Coronary artery (tissue), 2 donors: Measurements from ENCODE around the gene NFE2L1.
"Not testable (repeated sequence)": the region's sequence is repeated elsewhere in the genome, so short reads cannot be mapped to it uniquely, and the experiment has no call there.

ENCODE experiments used
- DNase-seq: peaks from one replicate; pipeline ENCODE4 v3.0.0-alpha.2; 2017; ENCODE audit warnings: low spot score
- H3K27ac ChIP-seq, 2 donors: fragments of 200-600 bp; sonication (generic); one replicate each; pipeline ENCODE4 v1.5.1; 2016 to 2019
- H3K4me3 ChIP-seq: fragments of 200-600 bp; sonication (generic); 2 replicates; pipeline ENCODE4 v1.5.1; 2016; ENCODE audit warnings: mild to moderate bottlenecking, moderate library complexity
- TF ChIP-seq, protein P1 (sequence below): fragments of 200-600 bp; sonication (generic); IDR thresholded peaks from one replicate; pipeline ENCODE4 v1.5.1; 2019; ENCODE audit warnings: antibody characterized with exemption

Gene NFE2L1, protein sequence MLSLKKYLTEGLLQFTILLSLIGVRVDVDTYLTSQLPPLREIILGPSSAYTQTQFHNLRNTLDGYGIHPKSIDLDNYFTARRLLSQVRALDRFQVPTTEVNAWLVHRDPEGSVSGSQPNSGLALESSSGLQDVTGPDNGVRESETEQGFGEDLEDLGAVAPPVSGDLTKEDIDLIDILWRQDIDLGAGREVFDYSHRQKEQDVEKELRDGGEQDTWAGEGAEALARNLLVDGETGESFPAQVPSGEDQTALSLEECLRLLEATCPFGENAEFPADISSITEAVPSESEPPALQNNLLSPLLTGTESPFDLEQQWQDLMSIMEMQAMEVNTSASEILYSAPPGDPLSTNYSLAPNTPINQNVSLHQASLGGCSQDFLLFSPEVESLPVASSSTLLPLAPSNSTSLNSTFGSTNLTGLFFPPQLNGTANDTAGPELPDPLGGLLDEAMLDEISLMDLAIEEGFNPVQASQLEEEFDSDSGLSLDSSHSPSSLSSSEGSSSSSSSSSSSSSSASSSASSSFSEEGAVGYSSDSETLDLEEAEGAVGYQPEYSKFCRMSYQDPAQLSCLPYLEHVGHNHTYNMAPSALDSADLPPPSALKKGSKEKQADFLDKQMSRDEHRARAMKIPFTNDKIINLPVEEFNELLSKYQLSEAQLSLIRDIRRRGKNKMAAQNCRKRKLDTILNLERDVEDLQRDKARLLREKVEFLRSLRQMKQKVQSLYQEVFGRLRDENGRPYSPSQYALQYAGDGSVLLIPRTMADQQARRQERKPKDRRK

DNA sequence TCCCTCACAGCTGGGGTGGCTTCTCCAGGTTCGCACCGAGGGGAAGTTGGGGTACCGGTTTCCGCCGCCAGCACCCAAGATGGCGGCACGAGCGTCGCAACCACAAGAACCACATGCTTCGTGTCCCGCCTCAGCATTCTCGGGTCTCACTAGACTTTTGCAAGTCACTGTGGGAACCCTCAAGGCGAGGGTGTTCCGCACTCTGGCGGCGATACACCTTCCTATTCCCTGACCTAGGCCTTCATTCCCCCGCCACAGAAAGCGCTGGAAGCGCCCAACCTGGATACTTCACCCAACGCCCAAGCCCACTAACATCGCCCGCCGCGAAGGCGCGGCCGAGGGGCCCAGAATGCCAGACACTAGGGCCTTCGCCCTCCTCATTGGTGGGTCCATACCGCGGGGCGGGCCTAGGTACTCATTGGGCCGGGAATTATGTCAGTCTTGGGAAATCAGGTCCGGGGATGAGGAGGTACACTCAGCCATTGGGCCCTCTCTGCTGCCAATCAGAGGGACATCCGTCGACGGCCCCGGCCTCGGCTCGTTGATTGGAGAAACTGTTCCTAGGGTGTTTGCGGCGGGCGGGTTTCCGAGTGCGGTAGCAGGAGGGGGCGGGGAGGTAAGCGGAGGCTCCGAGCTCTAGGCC, at the start of gene NFE2L1:
Gene NFE2L1, plus strand, starts transcription at position 619 of the 643 bp plus-strand sequence. CDS start 2,760 bp downstream, outside the sequence.
- peak; percentile 100 for DNase-seq
- TF ChIP-seq, protein P1, sequence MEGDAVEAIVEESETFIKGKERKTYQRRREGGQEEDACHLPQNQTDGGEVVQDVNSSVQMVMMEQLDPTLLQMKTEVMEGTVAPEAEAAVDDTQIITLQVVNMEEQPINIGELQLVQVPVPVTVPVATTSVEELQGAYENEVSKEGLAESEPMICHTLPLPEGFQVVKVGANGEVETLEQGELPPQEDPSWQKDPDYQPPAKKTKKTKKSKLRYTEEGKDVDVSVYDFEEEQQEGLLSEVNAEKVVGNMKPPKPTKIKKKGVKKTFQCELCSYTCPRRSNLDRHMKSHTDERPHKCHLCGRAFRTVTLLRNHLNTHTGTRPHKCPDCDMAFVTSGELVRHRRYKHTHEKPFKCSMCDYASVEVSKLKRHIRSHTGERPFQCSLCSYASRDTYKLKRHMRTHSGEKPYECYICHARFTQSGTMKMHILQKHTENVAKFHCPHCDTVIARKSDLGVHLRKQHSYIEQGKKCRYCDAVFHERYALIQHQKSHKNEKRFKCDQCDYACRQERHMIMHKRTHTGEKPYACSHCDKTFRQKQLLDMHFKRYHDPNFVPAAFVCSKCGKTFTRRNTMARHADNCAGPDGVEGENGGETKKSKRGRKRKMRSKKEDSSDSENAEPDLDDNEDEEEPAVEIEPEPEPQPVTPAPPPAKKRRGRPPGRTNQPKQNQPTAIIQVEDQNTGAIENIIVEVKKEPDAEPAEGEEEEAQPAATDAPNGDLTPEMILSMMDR: no peak
- Histone ChIP-seq H3K4me3 (peak within 1 kb of the TSS; percentile 77), H3K27ac (peak within 1 kb of the TSS; percentile 97)

DNA sequence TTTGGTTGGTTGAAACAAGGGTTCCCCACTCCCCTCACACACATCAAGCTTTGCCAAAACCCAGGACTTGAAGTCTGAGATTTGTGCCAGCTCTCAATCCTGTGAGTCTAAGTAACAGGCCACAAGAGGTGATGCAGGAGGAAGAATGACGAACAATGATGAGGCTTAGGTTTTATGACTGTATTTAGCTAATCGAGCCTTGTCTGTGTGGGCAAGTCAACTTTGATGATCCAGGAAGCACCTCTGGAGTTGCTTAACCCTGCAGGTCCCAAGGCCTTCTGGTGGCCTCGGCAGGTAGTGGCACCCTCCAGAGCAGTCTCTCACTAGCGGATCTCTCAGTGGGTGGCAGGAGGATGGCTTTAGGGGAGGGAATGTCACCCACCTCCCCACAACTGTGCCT, 48.6 kb upstream of the NFE2L1 start:
- TF ChIP-seq, protein P1: no peak
- Histone ChIP-seq H3K27ac (no peak overlapping the region), H3K4me3 (no peak overlapping the region)
- DNase-seq: no peak

DNA sequence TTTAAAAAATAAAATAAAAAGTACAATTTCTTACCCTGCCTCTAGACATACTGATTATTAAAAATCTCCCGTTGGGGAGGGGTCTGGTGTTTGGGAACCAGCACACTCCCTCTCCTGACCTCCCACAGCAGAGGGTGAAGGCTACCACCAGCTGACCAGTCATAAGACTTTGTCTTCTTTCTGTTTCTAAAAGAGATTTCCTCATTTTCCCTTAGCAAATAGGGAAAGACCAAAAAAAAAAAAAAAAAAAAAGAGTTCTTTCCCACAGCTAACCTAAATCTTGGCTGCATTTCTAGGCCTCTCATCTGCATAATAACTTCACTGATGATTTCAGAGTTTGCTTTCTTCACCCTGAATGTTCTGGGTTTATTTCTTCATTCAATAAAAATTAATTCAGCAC, 47.0 kb upstream of the NFE2L1 start:
- no peak overlapping the region for H3K4me3 ChIP-seq
- DNase-seq: no peak
- peak overlapping the region in 1 of 2 donors; percentile 83 for H3K27ac ChIP-seq
- TF ChIP-seq, protein P1: no peak

DNA sequence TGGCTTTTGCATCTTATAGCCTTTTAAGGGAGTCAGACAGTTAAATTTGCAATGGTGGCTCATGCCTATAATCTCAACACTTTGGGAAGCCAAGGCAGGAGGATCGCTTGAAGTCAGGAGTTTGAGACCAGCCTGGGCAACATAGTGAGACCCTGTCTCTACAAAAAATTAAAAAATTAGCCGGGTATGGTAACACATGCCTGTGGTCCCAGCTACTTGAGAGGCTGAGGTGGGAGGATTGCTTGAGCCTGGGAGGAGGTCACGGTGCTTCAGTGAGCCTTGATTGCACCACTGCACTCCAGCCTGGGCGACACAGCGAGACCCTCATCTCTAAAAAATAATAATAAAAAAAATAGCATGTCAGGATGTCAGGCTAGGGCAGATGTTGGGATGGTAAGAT, 46.5 kb upstream of the NFE2L1 start:
- not testable (repeated sequence) for DNase-seq, H3K4me3 ChIP-seq
- peak overlapping the region in 1 of 2 donors; percentile 83 for H3K27ac ChIP-seq

DNA sequence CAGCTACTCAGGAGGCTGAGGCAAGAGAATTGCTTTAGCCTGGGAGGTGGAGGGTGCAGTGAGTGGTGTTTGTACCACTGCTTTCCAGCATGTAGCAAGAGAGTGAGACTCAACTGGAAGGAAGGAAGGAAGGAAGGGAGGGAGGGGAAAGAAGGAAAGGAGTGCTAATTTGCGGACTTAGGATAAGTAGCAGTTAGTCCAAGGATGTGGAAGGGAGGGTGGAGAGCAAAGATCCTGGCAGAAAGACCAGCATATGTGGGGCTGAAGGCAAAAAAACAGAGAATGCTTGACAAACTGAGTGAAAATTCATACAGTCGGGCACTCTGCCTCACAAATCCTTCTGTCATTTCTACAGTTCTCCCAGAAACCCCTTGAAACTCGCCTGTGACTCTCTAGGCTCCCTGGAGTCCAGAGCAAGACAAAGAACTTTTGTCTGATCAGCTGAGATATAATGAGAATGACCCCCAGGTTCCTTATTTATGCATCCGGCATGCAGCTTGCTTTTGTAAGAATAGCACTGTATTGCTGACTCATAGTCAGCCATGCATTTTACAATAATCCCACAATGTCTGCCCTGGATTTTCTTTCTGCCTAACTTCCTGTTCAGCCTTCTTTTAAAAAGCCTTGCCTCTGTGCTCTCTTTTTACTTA, 45.8 kb upstream of the NFE2L1 start:
- Histone ChIP-seq H3K4me3 (peak overlapping the region; percentile 34), H3K27ac (peak overlapping the region; percentile 32 to 83)
- no peak for DNase-seq
- TF ChIP-seq, protein P1: no peak

DNA sequence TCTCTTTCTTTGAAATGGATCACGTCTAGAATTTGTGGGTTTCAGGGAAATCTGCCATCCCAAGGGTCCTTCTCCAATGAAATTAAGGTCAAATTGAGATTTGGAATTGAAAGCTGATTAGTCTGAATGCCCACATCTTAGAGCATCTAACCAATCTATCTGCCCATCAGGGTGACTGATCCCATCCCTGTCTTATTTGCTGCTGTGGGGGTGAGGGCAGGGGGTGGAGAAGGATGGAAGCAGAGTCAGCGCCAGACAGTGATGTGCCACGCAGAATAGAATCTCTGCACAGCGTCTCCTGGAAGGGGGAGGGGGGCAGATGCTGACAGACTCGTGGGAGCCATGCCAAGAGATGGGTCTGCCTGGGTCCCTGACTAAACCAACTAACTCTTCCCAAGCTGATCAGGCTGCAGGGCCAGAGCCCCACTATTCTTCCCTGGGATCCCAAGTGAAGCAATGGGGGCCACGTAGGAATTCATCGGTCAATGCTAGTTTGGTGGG, 45.2 kb upstream of the NFE2L1 start:
- TF ChIP-seq, protein P1: no peak
- peak overlapping the region in 1 of 2 donors; percentile 60 for H3K27ac ChIP-seq
- no peak for DNase-seq

More for the DNA sequence above, 45.2 kb upstream of the NFE2L1 start:
- no peak overlapping the region for H3K4me3 ChIP-seq
